Measurements from ENCODE around the gene PTH1R.

- TF ChIP-seq GABPA (IDR thresholded peaks at IDR 0.05; ENCODE audit: low read depth) = no peak
- TF ChIP-seq, protein P1, sequence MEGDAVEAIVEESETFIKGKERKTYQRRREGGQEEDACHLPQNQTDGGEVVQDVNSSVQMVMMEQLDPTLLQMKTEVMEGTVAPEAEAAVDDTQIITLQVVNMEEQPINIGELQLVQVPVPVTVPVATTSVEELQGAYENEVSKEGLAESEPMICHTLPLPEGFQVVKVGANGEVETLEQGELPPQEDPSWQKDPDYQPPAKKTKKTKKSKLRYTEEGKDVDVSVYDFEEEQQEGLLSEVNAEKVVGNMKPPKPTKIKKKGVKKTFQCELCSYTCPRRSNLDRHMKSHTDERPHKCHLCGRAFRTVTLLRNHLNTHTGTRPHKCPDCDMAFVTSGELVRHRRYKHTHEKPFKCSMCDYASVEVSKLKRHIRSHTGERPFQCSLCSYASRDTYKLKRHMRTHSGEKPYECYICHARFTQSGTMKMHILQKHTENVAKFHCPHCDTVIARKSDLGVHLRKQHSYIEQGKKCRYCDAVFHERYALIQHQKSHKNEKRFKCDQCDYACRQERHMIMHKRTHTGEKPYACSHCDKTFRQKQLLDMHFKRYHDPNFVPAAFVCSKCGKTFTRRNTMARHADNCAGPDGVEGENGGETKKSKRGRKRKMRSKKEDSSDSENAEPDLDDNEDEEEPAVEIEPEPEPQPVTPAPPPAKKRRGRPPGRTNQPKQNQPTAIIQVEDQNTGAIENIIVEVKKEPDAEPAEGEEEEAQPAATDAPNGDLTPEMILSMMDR (IDR thresholded peaks at IDR 0.05; ENCODE audit: insufficient read depth, low read length) = no peak
- TF ChIP-seq POLR2AphosphoS5 (IDR thresholded peaks at IDR 0.05; ENCODE audit: low read depth) = no peak
- no peak for TF ChIP-seq SPI1 (IDR thresholded peaks at IDR 0.05; ENCODE audit: borderline replicate concordance, low read depth)
- TF ChIP-seq REST (IDR thresholded peaks at IDR 0.05; ENCODE audit: insufficient replicate concordance, low read depth) = no peak
Observed at GRCh38 chr3:46889381-46890110, 12.0 kb downstream of the PTH1R start.
